SU-DHL-6 (cell line): ENCODE results near the gene CKAP2L.

ENCODE experiments used
- H2AFZ ChIP-seq: fragments of 200-600 bp; sonication (generic); 2 replicates; pipeline ENCODE4 v1.6.1; 2014; ENCODE audit warnings: low read depth, mild to moderate bottlenecking, moderate library complexity, mixed read lengths, antibody characterized with exemption, low read length; ENCODE audit not compliant: severe bottlenecking
- H3F3A ChIP-seq: fragments of 200-600 bp; shearing (Covaris generic); 2 replicates; pipeline ENCODE4 v1.6.0; 2016; ENCODE audit warnings: antibody characterized with exemption, mild to moderate bottlenecking; ENCODE audit not compliant: insufficient read depth
- H3K27ac ChIP-seq: fragments of 200-600 bp; sonication (generic); 2 replicates; pipeline ENCODE4 v1.5.1; 2016; ENCODE audit warnings: low read depth, mild to moderate bottlenecking, low read length, moderate library complexity, mixed read lengths
- H3K27me3 ChIP-seq: fragments of 200-600 bp; sonication (generic), shearing (Covaris generic); 2 replicates; pipeline ENCODE4 v1.6.0; 2014; ENCODE audit warnings: mild to moderate bottlenecking, low read length
- H3K36me3 ChIP-seq: fragments of 200-600 bp; sonication (generic); 2 replicates; pipeline ENCODE4 v1.6.1; 2014; ENCODE audit warnings: mild to moderate bottlenecking, low read length, mixed read lengths
- H3K4me2 ChIP-seq: fragments of 300-600, 200-600 bp; shearing (Covaris generic), sonication (generic); 2 replicates; pipeline ENCODE4 v1.6.0; 2014; ENCODE audit warnings: low read length, low read depth, mild to moderate bottlenecking; ENCODE audit not compliant: poor library complexity, severe bottlenecking
- H3K4me3 ChIP-seq: fragments of 200-600 bp; sonication (generic); 2 replicates; pipeline ENCODE4 v1.5.1; 2014; ENCODE audit warnings: antibody characterized with exemption, low read length, mild to moderate bottlenecking, mixed read lengths; ENCODE audit not compliant: insufficient read depth, poor library complexity, severe bottlenecking
- H3K79me2 ChIP-seq: fragments of 200-600 bp; sonication (generic); 2 replicates; pipeline ENCODE4 v1.6.1; 2014; ENCODE audit warnings: mild to moderate bottlenecking, low read length, moderate library complexity; ENCODE audit not compliant: insufficient read depth
- H3K9ac ChIP-seq: fragments of 200-600 bp; sonication (generic); 2 replicates; pipeline ENCODE4 v1.7.0; 2014; ENCODE audit warnings: mild to moderate bottlenecking, low read length
- H3K9me2 ChIP-seq: fragments of 200-600 bp; sonication (generic); replicated peaks from 2 replicates; pipeline ENCODE4 v1.6.1; 2014; ENCODE audit warnings: low read length; ENCODE audit not compliant: insufficient read depth
- H3K9me3 ChIP-seq: fragments of 200-600 bp; sonication (generic); 2 replicates; pipeline ENCODE4 v1.6.1; 2014; ENCODE audit warnings: low read length, mixed read lengths; ENCODE audit not compliant: insufficient read depth
- H4K20me1 ChIP-seq: fragments of 200-600 bp; sonication (generic); 2 replicates; pipeline ENCODE4 v1.6.1; 2014; ENCODE audit warnings: low read depth, mild to moderate bottlenecking, antibody characterized with exemption, low read length, moderate library complexity, mixed read lengths
- CTCF ChIP-seq: fragments of 200-600 bp; sonication (generic); IDR thresholded peaks from one replicate; pipeline ENCODE4 v1.5.1; 2017; ENCODE audit warnings: antibody characterized with exemption, mild to moderate bottlenecking, low read length, moderate library complexity; ENCODE audit not compliant: insufficient read depth, poor library complexity, severe bottlenecking
- EZH2phosphoT487 ChIP-seq: fragments of 200-600 bp; sonication (generic), shearing (Covaris generic); conservative IDR thresholded peaks from 2 replicates; pipeline ENCODE4 v1.6.1; 2018; ENCODE audit warnings: mild to moderate bottlenecking, antibody characterized with exemption, low read length, moderate library complexity, mixed read lengths

Gene CKAP2L

GRCh38 chr2:112694182-112694581, 70.2 kb downstream of the CKAP2L start:
- Histone ChIP-seq H3K4me2 (no peak overlapping the region), H3K9me2 (no peaks in the 10 kb centered on the region), H3K27ac (no peak overlapping the region), H3K36me3 (no peaks in the 10 kb centered on the region), H3K4me3 (no peak overlapping the region), H3K9ac (no peak overlapping the region), H2AFZ (no peak overlapping the region), H3F3A (no peaks in the 10 kb centered on the region), H3K9me3 (no peaks in the 10 kb centered on the region), H4K20me1 (no peaks in the 10 kb centered on the region), H3K27me3 (no peaks in the 10 kb centered on the region), H3K79me2 (no peaks in the 10 kb centered on the region)
- no peak for TF ChIP-seq EZH2phosphoT487
- TF ChIP-seq CTCF: no peak

GRCh38 chr2:112693596-112693995, 70.8 kb downstream of the CKAP2L start:
- Histone ChIP-seq H3K27ac (no peak overlapping the region), H3K4me2 (no peak overlapping the region), H3K9me2 (no peaks in the 10 kb centered on the region), H2AFZ (no peak overlapping the region), H4K20me1 (no peaks in the 10 kb centered on the region), H3K36me3 (no peaks in the 10 kb centered on the region), H3K79me2 (no peaks in the 10 kb centered on the region), H3K9me3 (no peaks in the 10 kb centered on the region), H3K4me3 (no peak overlapping the region), H3K9ac (no peak overlapping the region), H3K27me3 (no peaks in the 10 kb centered on the region), H3F3A (no peaks in the 10 kb centered on the region)
- TF ChIP-seq EZH2phosphoT487: no peak
- TF ChIP-seq CTCF: no peak

- Histone ChIP-seq H3K9me3 (no peaks in the 10 kb centered on the region), H3K79me2 (no peaks in the 10 kb centered on the region), H3K36me3 (no peaks in the 10 kb centered on the region), H3K27ac (no peak overlapping the region), H3K27me3 (no peaks in the 10 kb centered on the region), H3K4me3 (no peak overlapping the region), H4K20me1 (no peaks in the 10 kb centered on the region), H2AFZ (no peak overlapping the region), H3K4me2 (no peak overlapping the region), H3F3A (no peaks in the 10 kb centered on the region), H3K9me2 (no peaks in the 10 kb centered on the region), H3K9ac (no peak overlapping the region)
- TF ChIP-seq EZH2phosphoT487: no peak
- no peak for TF ChIP-seq CTCF
Measured at GRCh38 chr2:112692918-112693317, 71.5 kb downstream of the CKAP2L start.
